ENCODE data around the gene MSI2. TPM values are rescaled to one million over a fixed set of nuclear protein-coding genes. Genes with fewer than 3 reads are reported as not detected.

MSI2 gene
- total and polyA plus RNA-seq, 2 experiments from 2014 or later = 18.9 to 41.8 TPM

DNA sequence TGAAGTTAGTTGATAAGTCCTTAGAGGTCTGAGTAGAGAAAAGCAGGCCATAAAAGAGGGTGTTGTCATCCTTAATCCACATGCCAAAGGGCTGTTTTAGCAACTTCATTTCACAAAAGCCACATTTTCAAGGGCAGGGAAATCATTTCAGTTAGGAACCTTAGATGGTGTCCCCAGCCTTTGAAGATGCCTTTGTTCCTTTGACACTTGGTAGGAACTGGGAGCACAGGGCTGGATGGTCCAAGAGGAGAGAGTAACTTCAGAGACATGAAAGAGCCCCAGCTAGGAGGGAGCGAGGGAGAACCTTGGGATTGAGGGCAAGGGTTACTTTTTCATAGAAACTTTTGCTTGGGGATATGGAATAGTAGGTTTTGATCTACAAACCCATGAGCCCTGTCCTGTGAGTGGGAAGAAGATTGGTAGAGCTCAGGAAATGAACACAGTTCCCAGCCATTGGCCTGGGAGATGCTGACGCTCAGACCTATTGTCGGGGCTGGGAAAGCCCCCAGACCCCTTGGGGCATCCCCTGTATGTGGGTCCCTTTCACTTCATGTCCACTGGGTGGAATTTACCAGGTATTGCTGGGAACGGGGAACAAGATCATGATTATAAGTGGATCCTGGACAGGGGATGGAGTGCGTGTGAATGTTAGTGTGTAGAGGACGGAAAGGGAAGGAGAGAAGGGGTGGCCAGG lies 18.9 kb downstream of the MSI2 start:
- Histone ChIP-seq H3K4me3 (no peak overlapping the region), H2AFZ (no peak overlapping the region), H3K79me2 (replicated peaks; ENCODE audit: insufficient read depth) (peaks cover 13% of the 10 kb centered on the region), H3K27me3 (ENCODE audit: insufficient read depth) (no peaks in the 10 kb centered on the region), H4K20me1 (replicated peaks; ENCODE audit: insufficient read depth) (peaks cover 58% of the 10 kb centered on the region), H3K4me1 (ENCODE audit: insufficient read depth) (peaks cover 14% of the 10 kb centered on the region), H3K36me3 (ENCODE audit: insufficient read depth) (no peaks in the 10 kb centered on the region; the same call in 1 of the 2 replicates), H3F3A (replicated peaks; ENCODE audit: low read depth) (no peaks in the 10 kb centered on the region), H3K9me2 (ENCODE audit: insufficient read depth) (no peaks in the 10 kb centered on the region), H3K4me2 (no peak overlapping the region), H3K27ac (ENCODE audit: low read depth) (no peak overlapping the region)
- H3K36me3 Mint-ChIP-seq (ENCODE audit: low read depth) = peaks cover 26% of the 10 kb centered on the region; the same call in 2 of the 3 replicates
- H3K4me3 Mint-ChIP-seq = no peak overlapping the region
- peaks cover 2% of the 10 kb centered on the region for H3K27me3 Mint-ChIP-seq (ENCODE audit: insufficient read depth, low read depth, poor library complexity)
- TF ChIP-seq ETS1 (IDR thresholded peaks at IDR 0.05) (no peak), ZNF114 (CRISPR knock-in tag; IDR thresholded peaks at IDR 0.05) (no peak), NANOG (IDR thresholded peaks at IDR 0.05; ENCODE audit: borderline replicate concordance) (no peak), ZNF331 (CRISPR knock-in tag; IDR thresholded peaks at IDR 0.05; ENCODE audit: low read depth) (no peak), STAT1 (IDR thresholded peaks at IDR 0.05; ENCODE audit: unreplicated experiment) (no peak)
- TF ChIP-seq, protein P1, sequence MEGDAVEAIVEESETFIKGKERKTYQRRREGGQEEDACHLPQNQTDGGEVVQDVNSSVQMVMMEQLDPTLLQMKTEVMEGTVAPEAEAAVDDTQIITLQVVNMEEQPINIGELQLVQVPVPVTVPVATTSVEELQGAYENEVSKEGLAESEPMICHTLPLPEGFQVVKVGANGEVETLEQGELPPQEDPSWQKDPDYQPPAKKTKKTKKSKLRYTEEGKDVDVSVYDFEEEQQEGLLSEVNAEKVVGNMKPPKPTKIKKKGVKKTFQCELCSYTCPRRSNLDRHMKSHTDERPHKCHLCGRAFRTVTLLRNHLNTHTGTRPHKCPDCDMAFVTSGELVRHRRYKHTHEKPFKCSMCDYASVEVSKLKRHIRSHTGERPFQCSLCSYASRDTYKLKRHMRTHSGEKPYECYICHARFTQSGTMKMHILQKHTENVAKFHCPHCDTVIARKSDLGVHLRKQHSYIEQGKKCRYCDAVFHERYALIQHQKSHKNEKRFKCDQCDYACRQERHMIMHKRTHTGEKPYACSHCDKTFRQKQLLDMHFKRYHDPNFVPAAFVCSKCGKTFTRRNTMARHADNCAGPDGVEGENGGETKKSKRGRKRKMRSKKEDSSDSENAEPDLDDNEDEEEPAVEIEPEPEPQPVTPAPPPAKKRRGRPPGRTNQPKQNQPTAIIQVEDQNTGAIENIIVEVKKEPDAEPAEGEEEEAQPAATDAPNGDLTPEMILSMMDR (conservative IDR thresholded peaks at IDR 0.05; ENCODE audit: low read depth in 2 of 2) = no peak
- TF ChIP-seq, protein P2, sequence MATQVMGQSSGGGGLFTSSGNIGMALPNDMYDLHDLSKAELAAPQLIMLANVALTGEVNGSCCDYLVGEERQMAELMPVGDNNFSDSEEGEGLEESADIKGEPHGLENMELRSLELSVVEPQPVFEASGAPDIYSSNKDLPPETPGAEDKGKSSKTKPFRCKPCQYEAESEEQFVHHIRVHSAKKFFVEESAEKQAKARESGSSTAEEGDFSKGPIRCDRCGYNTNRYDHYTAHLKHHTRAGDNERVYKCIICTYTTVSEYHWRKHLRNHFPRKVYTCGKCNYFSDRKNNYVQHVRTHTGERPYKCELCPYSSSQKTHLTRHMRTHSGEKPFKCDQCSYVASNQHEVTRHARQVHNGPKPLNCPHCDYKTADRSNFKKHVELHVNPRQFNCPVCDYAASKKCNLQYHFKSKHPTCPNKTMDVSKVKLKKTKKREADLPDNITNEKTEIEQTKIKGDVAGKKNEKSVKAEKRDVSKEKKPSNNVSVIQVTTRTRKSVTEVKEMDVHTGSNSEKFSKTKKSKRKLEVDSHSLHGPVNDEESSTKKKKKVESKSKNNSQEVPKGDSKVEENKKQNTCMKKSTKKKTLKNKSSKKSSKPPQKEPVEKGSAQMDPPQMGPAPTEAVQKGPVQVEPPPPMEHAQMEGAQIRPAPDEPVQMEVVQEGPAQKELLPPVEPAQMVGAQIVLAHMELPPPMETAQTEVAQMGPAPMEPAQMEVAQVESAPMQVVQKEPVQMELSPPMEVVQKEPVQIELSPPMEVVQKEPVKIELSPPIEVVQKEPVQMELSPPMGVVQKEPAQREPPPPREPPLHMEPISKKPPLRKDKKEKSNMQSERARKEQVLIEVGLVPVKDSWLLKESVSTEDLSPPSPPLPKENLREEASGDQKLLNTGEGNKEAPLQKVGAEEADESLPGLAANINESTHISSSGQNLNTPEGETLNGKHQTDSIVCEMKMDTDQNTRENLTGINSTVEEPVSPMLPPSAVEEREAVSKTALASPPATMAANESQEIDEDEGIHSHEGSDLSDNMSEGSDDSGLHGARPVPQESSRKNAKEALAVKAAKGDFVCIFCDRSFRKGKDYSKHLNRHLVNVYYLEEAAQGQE (IDR thresholded peaks at IDR 0.05; ENCODE audit: unreplicated experiment) = no peak
- H3K4me1 Mint-ChIP-seq = peaks cover 30% of the 10 kb centered on the region
- H3K27ac Mint-ChIP-seq = no peak overlapping the region
- ATAC-seq (no peak), DNase-seq (ENCODE audit: low spot score) (no peak)
- no peaks in the 10 kb centered on the region for H3K9me3 Mint-ChIP-seq

GRCh38 chr17:57276621-57277020 lies 20.3 kb downstream of the MSI2 start:
- Histone ChIP-seq H3F3A (replicated peaks; ENCODE audit: low read depth) (no peaks in the 10 kb centered on the region), H3K36me3 (ENCODE audit: insufficient read depth) (no peaks in the 10 kb centered on the region; the same call in 1 of the 2 replicates), H3K27ac (ENCODE audit: low read depth) (no peak overlapping the region), H3K27me3 (ENCODE audit: insufficient read depth) (no peaks in the 10 kb centered on the region), H3K4me1 (ENCODE audit: insufficient read depth) (peaks cover 1% of the 10 kb centered on the region), H3K9me2 (ENCODE audit: insufficient read depth) (no peaks in the 10 kb centered on the region), H2AFZ (no peak overlapping the region), H3K79me2 (replicated peaks; ENCODE audit: insufficient read depth) (peaks cover 13% of the 10 kb centered on the region), H3K4me3 (no peak overlapping the region), H3K4me2 (no peak overlapping the region), H4K20me1 (replicated peaks; ENCODE audit: insufficient read depth) (peaks cover 60% of the 10 kb centered on the region)
- Mint-ChIP-seq H3K4me1 (peaks cover 26% of the 10 kb centered on the region), H3K36me3 (ENCODE audit: low read depth) (peaks cover 30% of the 10 kb centered on the region; the same call in 2 of the 3 replicates), H3K27me3 (ENCODE audit: insufficient read depth, low read depth, poor library complexity) (peaks cover 2% of the 10 kb centered on the region), H3K27ac (no peak overlapping the region), H3K4me3 (no peak overlapping the region), H3K9me3 (no peaks in the 10 kb centered on the region)
- no peak for ATAC-seq
- no peak for DNase-seq (ENCODE audit: low spot score)
- TF ChIP-seq POLR2AphosphoS5 (IDR thresholded peaks at IDR 0.05; ENCODE audit: low read depth) (no peak), EZH2phosphoT487 (IDR thresholded peaks at IDR 0.05; ENCODE audit: unreplicated experiment) (no peak), CREB1 (CRISPR knock-in tag; IDR thresholded peaks at IDR 0.05; ENCODE audit: low read depth) (no peak), STAT1 (IDR thresholded peaks at IDR 0.05; ENCODE audit: unreplicated experiment) (no peak), ZNF331 (CRISPR knock-in tag; IDR thresholded peaks at IDR 0.05; ENCODE audit: low read depth) (no peak)
- TF ChIP-seq, protein P1 (conservative IDR thresholded peaks at IDR 0.05; ENCODE audit: low read depth in 2 of 2) = no peak
- TF ChIP-seq, protein P2 (IDR thresholded peaks at IDR 0.05; ENCODE audit: unreplicated experiment) = no peak

All from GM23338 (cell line).